SK-N-SH (cell line): ENCODE data around the gene SMC1B. TPM values are rescaled to one million over a fixed set of nuclear protein-coding genes. Genes with fewer than 3 reads are reported as not detected.

Source experiments
- CTCF ChIA-PET: fragments of 300-600, 350-600 bp; formaldehyde crosslinking; extraction: SDS; loops from one replicate; lab custom pipeline; 2021; lab: Yijun Ruan, JAX
- POLR2A ChIA-PET: fragments of 350-600 bp; sonication (Branson Sonifier 250); formaldehyde crosslinking; extraction: SDS; loops from one replicate; lab custom pipeline; 2020; ENCODE audit warnings: antibody characterized with exemption, inconsistent platforms; lab: Yijun Ruan, JAX
- DNase-seq: peaks from one replicate; pipeline ENCODE4 v3.0.0; 2012
- H2AFZ ChIP-seq: fragments of 200-600 bp; sonication (generic); 2 replicates; pipeline ENCODE4 v1.8.1; 2016; ENCODE audit warnings: antibody characterized with exemption, mild to moderate bottlenecking, low read depth
- H3F3A ChIP-seq: fragments of 200-600 bp; sonication (generic); replicated peaks from 2 replicates; pipeline ENCODE3; 2016; ENCODE audit warnings: antibody characterized with exemption, mild to moderate bottlenecking; ENCODE audit not compliant: insufficient read depth
- H3K27ac ChIP-seq, 2 experiments: fragments of 200-500 bp in 1 of 2; fragments of 200-600 bp in 1 of 2; sonication (Bioruptor generic) in 1 of 2; sonication (generic), shearing (Covaris generic) in 1 of 2; 2 replicates each; pipeline versions ENCODE4 v1.5.1 to v1.6.1; 2014 to 2016; ENCODE audit warnings: low read depth in 2 of 2, inconsistent platforms in 1 of 2, low read length in 1 of 2, mild to moderate bottlenecking in 1 of 2, mixed read lengths in 1 of 2
- H3K27me3 ChIP-seq: fragments of 200-600 bp; sonication (generic), shearing (Covaris generic); 2 replicates; pipeline ENCODE4 v1.6.1; 2016; ENCODE audit warnings: mixed run types; ENCODE audit not compliant: insufficient read depth
- H3K36me3 ChIP-seq, 2 experiments: fragments of 200-500 bp in 1 of 2; fragments of 200-600 bp in 1 of 2; sonication (Bioruptor generic) in 1 of 2; sonication (generic) in 1 of 2; replicated peaks in 1 of 2; 2 replicates each; pipeline versions ENCODE3 to v1.5.1; 2014 to 2016; ENCODE audit warnings: low read length in 1 of 2, mild to moderate bottlenecking in 1 of 2; ENCODE audit not compliant: insufficient read depth in 2 of 2, control insufficient read depth in 1 of 2
- H3K4me1 ChIP-seq, 2 experiments: fragments of 200-500 bp in 1 of 2; fragments of 200-600 bp in 1 of 2; sonication (Bioruptor generic) in 1 of 2; sonication (generic), shearing (Covaris generic) in 1 of 2; 2 replicates each; pipeline versions ENCODE4 v1.5.1 to v1.6.1; 2014 to 2016; ENCODE audit warnings: low read depth in 1 of 2, low read length in 1 of 2, mixed run types in 1 of 2; ENCODE audit not compliant: insufficient read depth in 2 of 2, control insufficient read depth in 1 of 2
- H3K4me2 ChIP-seq: fragments of 200-600 bp; sonication (generic), shearing (Covaris generic); 2 replicates; pipeline ENCODE4 v1.6.1; 2017; ENCODE audit warnings: mixed run types
- H3K4me3 ChIP-seq, 2 experiments: fragments of 200-500 bp in 1 of 2; fragments of 200-600 bp in 1 of 2; sonication (Bioruptor generic) in 1 of 2; sonication (generic), shearing (Covaris generic) in 1 of 2; 2 replicates each; pipeline versions ENCODE4 v1.5.1 to v1.8.1; 2014 to 2016; ENCODE audit warnings: low read depth in 2 of 2, inconsistent platforms in 1 of 2, low read length in 1 of 2, mild to moderate bottlenecking in 1 of 2, mixed read lengths in 1 of 2, moderate library complexity in 1 of 2
- H3K79me2 ChIP-seq: fragments of 200-600 bp; sonication (generic); 2 replicates; pipeline ENCODE4 v1.8.1; 2017; ENCODE audit warnings: mild to moderate bottlenecking; ENCODE audit not compliant: insufficient read depth
- H3K9ac ChIP-seq: fragments of 200-600 bp; sonication (generic); 2 replicates; pipeline ENCODE4 v1.6.1; 2017; ENCODE audit warnings: mixed run types
- H3K9me2 ChIP-seq: fragments of 200-600 bp; sonication (generic); 2 replicates; pipeline ENCODE4 v1.6.1; 2017; ENCODE audit warnings: mixed run types
- H3K9me3 ChIP-seq: fragments of 200-600 bp; sonication (generic); 2 replicates; pipeline ENCODE4 v1.6.1; 2017; ENCODE audit warnings: mixed run types, mild to moderate bottlenecking, moderate library complexity
- H4K20me1 ChIP-seq: fragments of 200-600 bp; sonication (generic); 2 replicates; pipeline ENCODE4 v1.6.1; 2017; ENCODE audit warnings: mild to moderate bottlenecking, mixed run types; ENCODE audit not compliant: insufficient read depth
- GATA2 ChIP-seq: sonication (generic); formaldehyde crosslinking; IDR thresholded peaks from 2 replicates; pipeline ENCODE4 v1.5.0; 2020; ENCODE audit warnings: mild to moderate bottlenecking, missing genetic modification reagents
- NFIC ChIP-seq: IDR thresholded peaks from 2 replicates; pipeline ENCODE4 v1.4.0; 2012; ENCODE audit warnings: borderline replicate concordance
- RCOR1 ChIP-seq: fragments of 150-350 bp; IDR thresholded peaks from 2 replicates; pipeline ENCODE4 v1.6.1; 2017; ENCODE audit warnings: antibody characterized with exemption, low read length
- TAF1 ChIP-seq: IDR thresholded peaks from 2 replicates; pipeline ENCODE4 v1.6.1; 2012; ENCODE audit warnings: low read depth, mild to moderate bottlenecking, low read length, moderate library complexity, borderline replicate concordance
- TEAD4 ChIP-seq: IDR thresholded peaks from 2 replicates; pipeline ENCODE4 v1.4.0; 2012; ENCODE audit warnings: mild to moderate bottlenecking, borderline replicate concordance; ENCODE audit not compliant: insufficient read depth
- WGBS: methylation state at CpG from one replicate; pipeline ENCODE4 v1.1.6; 2017; ENCODE audit warnings: low lambda C conversion rate; 5-methylcytosine and 5-hydroxymethylcytosine counted together
- polyA plus RNA-seq, 3 experiments: library from polyadenylated mRNA; depleted of rRNA; stranded (reverse); fragments of >200 nt; gene quantifications; 2 replicates each; pipeline ENCODE4 v1.2.3, GENCODE V29; 2012
- TF ChIP-seq, protein P1 (sequence below): IDR thresholded peaks from 2 replicates; pipeline ENCODE4 v1.4.0; 2012; ENCODE audit warnings: low read depth, borderline replicate concordance
- TF ChIP-seq, protein P2 (sequence below): IDR thresholded peaks from 2 replicates; pipeline ENCODE4 v1.4.0; 2012; ENCODE audit warnings: low read depth

Gene SMC1B
- polyA plus RNA-seq, 1 of the 3 experiments (the other 2 are of a cell fraction), result not detected

DNA sequence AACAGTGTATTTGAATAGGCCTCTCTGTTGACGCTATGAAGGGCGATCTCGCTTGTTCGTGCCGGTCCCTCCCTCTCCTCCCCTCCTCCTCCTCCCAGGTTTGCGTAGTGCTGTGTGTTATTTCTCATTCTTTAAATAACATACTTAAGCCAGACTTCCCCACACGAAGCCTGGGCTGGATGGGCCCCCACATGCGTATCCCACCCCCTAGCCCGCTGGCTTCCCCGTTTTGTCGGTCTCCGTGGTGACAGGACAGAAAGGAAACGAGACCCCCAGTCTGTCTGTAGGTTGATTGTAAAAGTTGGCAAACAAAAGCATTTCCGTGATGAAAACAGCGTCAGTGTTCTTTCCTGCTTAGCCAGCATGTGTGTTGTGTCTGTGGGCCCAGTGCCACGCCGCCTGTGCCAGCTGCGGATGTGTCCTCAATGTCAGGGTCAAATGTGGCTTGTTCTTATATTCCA, 76.4 kb downstream of the SMC1B start (continued):
- TF ChIP-seq, protein P1, sequence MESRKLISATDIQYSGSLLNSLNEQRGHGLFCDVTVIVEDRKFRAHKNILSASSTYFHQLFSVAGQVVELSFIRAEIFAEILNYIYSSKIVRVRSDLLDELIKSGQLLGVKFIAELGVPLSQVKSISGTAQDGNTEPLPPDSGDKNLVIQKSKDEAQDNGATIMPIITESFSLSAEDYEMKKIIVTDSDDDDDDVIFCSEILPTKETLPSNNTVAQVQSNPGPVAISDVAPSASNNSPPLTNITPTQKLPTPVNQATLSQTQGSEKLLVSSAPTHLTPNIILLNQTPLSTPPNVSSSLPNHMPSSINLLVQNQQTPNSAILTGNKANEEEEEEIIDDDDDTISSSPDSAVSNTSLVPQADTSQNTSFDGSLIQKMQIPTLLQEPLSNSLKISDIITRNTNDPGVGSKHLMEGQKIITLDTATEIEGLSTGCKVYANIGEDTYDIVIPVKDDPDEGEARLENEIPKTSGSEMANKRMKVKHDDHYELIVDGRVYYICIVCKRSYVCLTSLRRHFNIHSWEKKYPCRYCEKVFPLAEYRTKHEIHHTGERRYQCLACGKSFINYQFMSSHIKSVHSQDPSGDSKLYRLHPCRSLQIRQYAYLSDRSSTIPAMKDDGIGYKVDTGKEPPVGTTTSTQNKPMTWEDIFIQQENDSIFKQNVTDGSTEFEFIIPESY, result no peak
- TF ChIP-seq NFIC (no peak), TAF1 (no peak), TEAD4 (no peak)

GRCh38 chr22:45335854-45336522, 77.4 kb downstream of the SMC1B start:
- H3K9me3 ChIP-seq, result no peaks in the 10 kb centered on the region
- H3K4me2 ChIP-seq, result no peak overlapping the region
- no peaks in the 10 kb centered on the region for H3K9me2 ChIP-seq
- POLR2A ChIA-PET, result no interaction called here
- H3K4me3 ChIP-seq, result no peak overlapping the region
- no peaks in the 10 kb centered on the region for H3K79me2 ChIP-seq
- H3K27me3 ChIP-seq, result no peaks in the 10 kb centered on the region
- TF ChIP-seq GATA2 (CRISPR knock-in tag) (no peak), RCOR1 (no peak)
- TF ChIP-seq, protein P1, result no peak
- TF ChIP-seq, protein P2, sequence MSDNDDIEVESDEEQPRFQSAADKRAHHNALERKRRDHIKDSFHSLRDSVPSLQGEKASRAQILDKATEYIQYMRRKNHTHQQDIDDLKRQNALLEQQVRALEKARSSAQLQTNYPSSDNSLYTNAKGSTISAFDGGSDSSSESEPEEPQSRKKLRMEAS, result no peak
- H3K9ac ChIP-seq, result no peak overlapping the region
- H3F3A ChIP-seq, result no peaks in the 10 kb centered on the region
- H4K20me1 ChIP-seq, result no peaks in the 10 kb centered on the region
- H3K27ac ChIP-seq, result no peak overlapping the region
- CTCF ChIA-PET, result interaction anchor here (0.8 to 1.1 kb wide), 2 partner anchors 16 to 46 kb away, joined by 3 to 4 read pairs; no protein-coding TSS in a partner anchor
- peaks cover 3 to 63% of the 10 kb centered on the region in 2 experiments for H3K36me3 ChIP-seq
- H3K4me1 ChIP-seq, result peaks cover 0 to 6% of the 10 kb centered on the region in 2 experiments; a peak in 1 of 4 replicates
- no peak for DNase-seq
- WGBS, result 96% methylated on average over 25 of the region's 29 CpGs
- H2AFZ ChIP-seq, result no peak overlapping the region
